K562 (cell line): ENCODE results near the gene CERS2. TPM values are rescaled to one million over a fixed set of nuclear protein-coding genes. Genes with fewer than 3 reads are reported as not detected.

Experiments used
- CBX8 ChIP-seq: fragments of 200-600 bp; sonication (generic); IDR thresholded peaks from 2 replicates; pipeline ENCODE4 v1.6.1; 2012; ENCODE audit warnings: borderline replicate concordance, mixed run types, low read depth, mild to moderate bottlenecking, moderate library complexity, mixed read lengths, low read length, control low read depth, inconsistent platforms; ENCODE audit not compliant: poor library complexity, severe bottlenecking; ENCODE audit errors: extremely low read depth
- CHD1 ChIP-seq: fragments of 200-600 bp; sonication (generic); IDR thresholded peaks from one replicate; pipeline ENCODE4 v1.6.1; 2012; ENCODE audit warnings: mild to moderate bottlenecking, moderate library complexity, low read length, inconsistent platforms
- EWSR1 ChIP-seq: fragments of 450-650 bp; IDR thresholded peaks from 2 replicates; pipeline ENCODE4 v1.6.1; 2018; ENCODE audit warnings: borderline replicate concordance, mild to moderate bottlenecking, low read depth, moderate library complexity; ENCODE audit not compliant: partially characterized antibody
- IRF2 ChIP-seq: sonication (generic); formaldehyde crosslinking; IDR thresholded peaks from 2 replicates; pipeline ENCODE4 v1.8.1; 2022; ENCODE audit warnings: mild to moderate bottlenecking, missing genetic modification reagents
- MTA2 ChIP-seq: fragments of 450-650 bp; IDR thresholded peaks from 2 replicates; pipeline ENCODE4 v1.6.1; 2016; ENCODE audit warnings: low read depth
- RBM15 ChIP-seq: fragments of 200-400 bp; formaldehyde crosslinking; IDR thresholded peaks from 2 replicates; pipeline ENCODE4 v1.6.1; 2018; ENCODE audit warnings: mild to moderate bottlenecking, low read length, moderate library complexity; ENCODE audit not compliant: insufficient read depth
- SNRNP70 ChIP-seq: fragments of 200-400 bp; formaldehyde crosslinking; optimal IDR thresholded peaks from 2 replicates; pipeline ENCODE3; 2017; ENCODE audit warnings: low read depth, low read length
- TAF1 ChIP-seq: IDR thresholded peaks from 2 replicates; pipeline ENCODE4 v1.6.1; 2011; ENCODE audit warnings: mild to moderate bottlenecking, low read length, moderate library complexity; ENCODE audit not compliant: insufficient read depth, control insufficient read depth, severe bottlenecking; ENCODE audit errors: extremely low read depth
- polyA plus RNA-seq, 8 experiments: library from polyadenylated mRNA; depleted of rRNA in 4 of 8; stranded (reverse) in 5 of 8; unstranded in 3 of 8; fragments of >200 nt; fragmentation: Nextera tagmentation in 2 of 8; fragmentation: Illumina TruSeq in 1 of 8; extraction: Ambion mirVana in 2 of 8; extraction: Trizol in 1 of 8; gene quantifications; 2 replicates each; pipeline versions ENCODE4 v1.2.1 to v1.2.3, GENCODE V29; 2011 to 2014; ENCODE audit warnings: inconsistent platforms in 1 of 8, missing spikeins in 1 of 8
- total RNA-seq, 7 experiments: library from RNA; depleted of rRNA in 6 of 7; stranded (reverse); fragments of >200 nt in 6 of 7; fragmentation: Illumina TruSeq in 2 of 7; extraction: Trizol in 2 of 7; gene quantifications; 2 replicates each; pipeline versions ENCODE4 v1.2.1 to v1.2.3, GENCODE V29; 2011 to 2021; ENCODE audit warnings: low replicate concordance in 1 of 7
- TF ChIP-seq, protein P1 (sequence below): sonication (generic); formaldehyde crosslinking; IDR thresholded peaks from 2 replicates; pipeline ENCODE4 v1.8.0; 2023; ENCODE audit warnings: mild to moderate bottlenecking, missing genetic modification reagents
- TF ChIP-seq, protein P2 (sequence below), 3 experiments: fragments of 200-800 bp in 1 of 3; fragments of 250-450 bp in 1 of 3; fragments of 450-650 bp in 1 of 3; sonication (Bioruptor Pico) in 1 of 3; sonication (Bioruptor generic) in 1 of 3; formaldehyde crosslinking in 1 of 3; IDR thresholded peaks; 2 replicates each; pipeline versions ENCODE4 v1.6.1 to v1.8.0; 2016 to 2022; ENCODE audit warnings: mild to moderate bottlenecking in 2 of 3, missing genetic modification characterization in 2 of 3, missing compliant biosample characterization in 1 of 3, moderate library complexity in 1 of 3
- TF ChIP-seq, protein P3 (sequence below): fragments of 450-650 bp; IDR thresholded peaks from 2 replicates; pipeline ENCODE4 v1.6.1; 2016; ENCODE audit warnings: low read depth

The CERS2 gene
- total and polyA plus RNA-seq, 9 of the 15 experiments (the other 6 are each of a cell fraction or from before 2014, with no cell fraction given), result 23.4 to 295 (median 132) TPM

DNA sequence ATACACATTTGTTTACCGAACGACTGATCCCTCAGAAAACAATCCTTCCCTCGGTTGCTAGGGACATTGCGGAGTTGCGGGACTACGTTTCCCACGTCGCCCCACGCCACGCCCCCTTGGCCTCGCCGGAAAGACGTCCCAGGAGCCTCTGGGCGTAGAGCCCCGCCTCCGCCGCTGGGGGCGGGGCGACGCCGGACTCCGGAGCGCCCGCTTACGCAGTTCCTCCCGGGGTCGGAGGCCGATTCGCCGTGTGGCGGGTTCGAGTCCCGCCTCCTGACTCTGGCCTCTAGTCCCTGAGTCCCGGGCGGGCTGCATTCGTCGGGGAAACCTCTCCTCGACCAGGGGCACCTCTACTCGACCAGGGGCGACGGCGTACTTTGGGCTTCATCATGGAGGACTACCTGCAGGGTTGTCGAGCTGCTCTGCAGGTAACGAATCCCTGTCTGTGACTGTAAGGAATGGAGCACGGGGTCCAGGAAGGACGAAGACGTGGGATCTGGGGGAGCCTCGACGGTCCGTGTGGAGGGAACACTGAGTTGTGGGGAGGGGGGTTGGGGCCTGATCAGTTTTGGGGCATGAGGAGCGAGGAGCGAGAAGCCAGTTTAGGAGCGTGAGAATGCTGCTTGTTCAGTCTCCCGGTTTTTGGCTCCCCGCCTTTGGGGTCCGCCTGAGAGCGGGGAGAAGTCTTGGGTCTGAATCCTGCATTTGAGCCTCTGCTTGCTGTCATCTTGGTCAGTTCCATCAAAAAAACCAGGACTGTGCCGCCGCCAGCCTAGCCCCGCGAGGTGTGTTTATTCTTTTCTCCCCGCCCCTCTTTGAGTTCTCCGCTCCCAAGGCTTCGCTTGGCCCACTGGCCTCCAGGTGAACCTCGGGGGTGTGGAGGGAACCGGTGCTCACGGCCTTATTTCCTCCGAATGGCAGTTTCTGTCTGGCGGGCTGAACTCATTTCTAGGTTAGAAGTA lies 33.9 kb upstream of the CERS2 start, which contains the start of gene PRUNE1 (continued):
- TF ChIP-seq, protein P1, sequence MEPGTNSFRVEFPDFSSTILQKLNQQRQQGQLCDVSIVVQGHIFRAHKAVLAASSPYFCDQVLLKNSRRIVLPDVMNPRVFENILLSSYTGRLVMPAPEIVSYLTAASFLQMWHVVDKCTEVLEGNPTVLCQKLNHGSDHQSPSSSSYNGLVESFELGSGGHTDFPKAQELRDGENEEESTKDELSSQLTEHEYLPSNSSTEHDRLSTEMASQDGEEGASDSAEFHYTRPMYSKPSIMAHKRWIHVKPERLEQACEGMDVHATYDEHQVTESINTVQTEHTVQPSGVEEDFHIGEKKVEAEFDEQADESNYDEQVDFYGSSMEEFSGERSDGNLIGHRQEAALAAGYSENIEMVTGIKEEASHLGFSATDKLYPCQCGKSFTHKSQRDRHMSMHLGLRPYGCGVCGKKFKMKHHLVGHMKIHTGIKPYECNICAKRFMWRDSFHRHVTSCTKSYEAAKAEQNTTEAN (CRISPR knock-in tag), result no peak
- TF ChIP-seq TAF1 (peak; percentile 62), CHD1 (peak; percentile 67), EWSR1 (no peak), CBX8 (no peak), MTA2 (0 out of 2 replicates have a peak, but pooled peaks have one; percentile 20), SNRNP70 (no peak), RBM15 (no peak), IRF2 (CRISPR knock-in tag) (no peak)
- TF ChIP-seq, protein P2, sequence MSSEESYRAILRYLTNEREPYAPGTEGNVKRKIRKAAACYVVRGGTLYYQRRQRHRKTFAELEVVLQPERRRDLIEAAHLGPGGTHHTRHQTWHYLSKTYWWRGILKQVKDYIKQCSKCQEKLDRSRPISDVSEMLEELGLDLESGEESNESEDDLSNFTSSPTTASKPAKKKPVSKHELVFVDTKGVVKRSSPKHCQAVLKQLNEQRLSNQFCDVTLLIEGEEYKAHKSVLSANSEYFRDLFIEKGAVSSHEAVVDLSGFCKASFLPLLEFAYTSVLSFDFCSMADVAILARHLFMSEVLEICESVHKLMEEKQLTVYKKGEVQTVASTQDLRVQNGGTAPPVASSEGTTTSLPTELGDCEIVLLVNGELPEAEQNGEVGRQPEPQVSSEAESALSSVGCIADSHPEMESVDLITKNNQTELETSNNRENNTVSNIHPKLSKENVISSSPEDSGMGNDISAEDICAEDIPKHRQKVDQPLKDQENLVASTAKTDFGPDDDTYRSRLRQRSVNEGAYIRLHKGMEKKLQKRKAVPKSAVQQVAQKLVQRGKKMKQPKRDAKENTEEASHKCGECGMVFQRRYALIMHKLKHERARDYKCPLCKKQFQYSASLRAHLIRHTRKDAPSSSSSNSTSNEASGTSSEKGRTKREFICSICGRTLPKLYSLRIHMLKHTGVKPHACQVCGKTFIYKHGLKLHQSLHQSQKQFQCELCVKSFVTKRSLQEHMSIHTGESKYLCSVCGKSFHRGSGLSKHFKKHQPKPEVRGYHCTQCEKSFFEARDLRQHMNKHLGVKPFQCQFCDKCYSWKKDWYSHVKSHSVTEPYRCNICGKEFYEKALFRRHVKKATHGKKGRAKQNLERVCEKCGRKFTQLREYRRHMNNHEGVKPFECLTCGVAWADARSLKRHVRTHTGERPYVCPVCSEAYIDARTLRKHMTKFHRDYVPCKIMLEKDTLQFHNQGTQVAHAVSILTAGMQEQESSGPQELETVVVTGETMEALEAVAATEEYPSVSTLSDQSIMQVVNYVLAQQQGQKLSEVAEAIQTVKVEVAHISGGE (CRISPR knock-in tag; IDR thresholded peaks at IDR 0.05), result no peak; a peak in 1 of 6 replicates
- TF ChIP-seq, protein P3, sequence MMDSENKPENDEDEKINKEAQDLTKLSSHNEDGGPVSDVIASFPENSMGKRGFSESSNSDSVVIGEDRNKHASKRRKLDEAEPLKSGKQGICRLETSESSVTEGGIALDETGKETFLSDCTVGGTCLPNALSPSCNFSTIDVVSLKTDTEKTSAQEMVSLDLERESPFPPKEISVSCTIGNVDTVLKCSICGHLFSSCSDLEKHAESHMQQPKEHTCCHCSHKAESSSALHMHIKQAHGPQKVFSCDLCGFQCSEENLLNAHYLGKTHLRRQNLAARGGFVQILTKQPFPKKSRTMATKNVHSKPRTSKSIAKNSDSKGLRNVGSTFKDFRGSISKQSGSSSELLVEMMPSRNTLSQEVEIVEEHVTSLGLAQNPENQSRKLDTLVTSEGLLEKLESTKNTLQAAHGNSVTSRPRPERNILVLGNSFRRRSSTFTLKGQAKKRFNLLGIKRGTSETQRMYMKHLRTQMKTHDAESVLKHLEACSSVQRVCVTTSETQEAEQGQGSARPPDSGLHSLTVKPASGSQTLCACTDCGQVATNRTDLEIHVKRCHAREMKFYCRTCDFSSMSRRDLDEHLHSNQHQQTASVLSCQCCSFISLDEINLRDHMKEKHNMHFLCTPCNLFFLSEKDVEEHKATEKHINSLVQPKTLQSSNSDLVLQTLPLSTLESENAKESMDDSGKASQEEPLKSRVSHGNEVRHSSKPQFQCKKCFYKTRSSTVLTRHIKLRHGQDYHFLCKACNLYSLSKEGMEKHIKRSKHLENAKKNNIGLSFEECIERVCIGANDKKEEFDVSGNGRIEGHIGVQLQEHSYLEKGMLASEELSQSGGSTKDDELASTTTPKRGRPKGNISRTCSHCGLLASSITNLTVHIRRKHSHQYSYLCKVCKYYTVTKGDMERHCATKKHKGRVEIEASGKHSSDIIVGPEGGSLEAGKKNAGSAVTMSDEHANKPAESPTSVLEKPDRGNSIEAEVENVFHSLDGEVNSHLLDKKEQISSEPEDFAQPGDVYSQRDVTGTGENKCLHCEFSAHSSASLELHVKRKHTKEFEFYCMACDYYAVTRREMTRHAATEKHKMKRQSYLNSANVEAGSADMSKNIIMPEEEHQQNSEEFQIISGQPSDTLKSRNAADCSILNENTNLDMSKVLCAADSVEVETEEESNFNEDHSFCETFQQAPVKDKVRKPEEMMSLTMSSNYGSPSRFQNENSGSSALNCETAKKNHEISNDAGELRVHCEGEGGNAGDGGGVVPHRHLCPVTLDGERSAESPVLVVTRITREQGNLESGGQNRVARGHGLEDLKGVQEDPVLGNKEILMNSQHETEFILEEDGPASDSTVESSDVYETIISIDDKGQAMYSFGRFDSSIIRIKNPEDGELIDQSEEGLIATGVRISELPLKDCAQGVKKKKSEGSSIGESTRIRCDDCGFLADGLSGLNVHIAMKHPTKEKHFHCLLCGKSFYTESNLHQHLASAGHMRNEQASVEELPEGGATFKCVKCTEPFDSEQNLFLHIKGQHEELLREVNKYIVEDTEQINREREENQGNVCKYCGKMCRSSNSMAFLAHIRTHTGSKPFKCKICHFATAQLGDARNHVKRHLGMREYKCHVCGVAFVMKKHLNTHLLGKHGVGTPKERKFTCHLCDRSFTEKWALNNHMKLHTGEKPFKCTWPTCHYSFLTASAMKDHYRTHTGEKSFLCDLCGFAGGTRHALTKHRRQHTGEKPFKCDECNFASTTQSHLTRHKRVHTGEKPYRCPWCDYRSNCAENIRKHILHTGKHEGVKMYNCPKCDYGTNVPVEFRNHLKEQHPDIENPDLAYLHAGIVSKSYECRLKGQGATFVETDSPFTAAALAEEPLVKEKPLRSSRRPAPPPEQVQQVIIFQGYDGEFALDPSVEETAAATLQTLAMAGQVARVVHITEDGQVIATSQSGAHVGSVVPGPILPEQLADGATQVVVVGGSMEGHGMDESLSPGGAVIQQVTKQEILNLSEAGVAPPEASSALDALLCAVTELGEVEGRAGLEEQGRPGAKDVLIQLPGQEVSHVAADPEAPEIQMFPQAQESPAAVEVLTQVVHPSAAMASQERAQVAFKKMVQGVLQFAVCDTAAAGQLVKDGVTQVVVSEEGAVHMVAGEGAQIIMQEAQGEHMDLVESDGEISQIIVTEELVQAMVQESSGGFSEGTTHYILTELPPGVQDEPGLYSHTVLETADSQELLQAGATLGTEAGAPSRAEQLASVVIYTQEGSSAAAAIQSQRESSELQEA, result no peak
